ENCODE measurements around the gene NEU4. TPM values are rescaled to one million over a fixed set of nuclear protein-coding genes. Genes with fewer than 3 reads are reported as not detected.
A peak's percentile ranks its signal among the peaks of the same experiment; 100 is the strongest.

The NEU4 gene
- total RNA-seq, 1 experiment from 2014 or later: 0.70 TPM

GRCh38 chr2:241768251-241768711 lies 40.7 kb upstream of the NEU4 start:
- no peak overlapping the region for H2BK120ac ChIP-seq (ENCODE audit: low read depth, low read length, poor library complexity, severe bottlenecking)
- no peak overlapping the region for H2BK15ac ChIP-seq (ENCODE audit: low read depth, low read length)
- peaks cover 19 to 35% of the 10 kb centered on the region in 2 experiments for H3K4me1 Mint-ChIP-seq
- no peak overlapping the region for H3T11ph ChIP-seq (ENCODE audit: low read length)
- peaks cover 2% of the 10 kb centered on the region for H3K27me3 Mint-ChIP-seq (ENCODE audit: low read depth)
- H3K79me2 ChIP-seq (ENCODE audit: insufficient read depth, low read length): no peaks in the 10 kb centered on the region
- H3K36me3 Mint-ChIP-seq (ENCODE audit: insufficient read depth in 1 of 3, low read depth in 3 of 3): no peaks in the 10 kb centered on the region; a peak in 1 of 7 replicates
- no peaks in the 10 kb centered on the region for H4K20me1 ChIP-seq (ENCODE audit: control insufficient read depth, insufficient read depth, insufficient read length)
- H3K4me1 ChIP-seq (ENCODE audit: insufficient read depth, low read length): no peaks in the 10 kb centered on the region
- H2AFZ ChIP-seq (ENCODE audit: low read length): no peak overlapping the region
- H3K14ac ChIP-seq (ENCODE audit: insufficient read depth, low read length): no peak overlapping the region
- no peak overlapping the region for H4K5ac ChIP-seq (ENCODE audit: insufficient read length, low read depth, low read length)
- no peaks in the 10 kb centered on the region for H3K9me3 ChIP-seq (ENCODE audit: control insufficient read depth, low read depth, low read length)
- no peak overlapping the region for H2BK12ac ChIP-seq (ENCODE audit: insufficient read length, low read depth, low read length)
- whole genome bisulfite sequencing (ENCODE audit: extremely low coverage, insufficient read length, low lambda C conversion rate): no CpG with 5 or more reads among the region's 29 CpGs
- H3K4me3 Mint-ChIP-seq: no peak overlapping the region
- DNase-seq: no peak
- H3K9ac ChIP-seq (ENCODE audit: extremely low read depth, insufficient read length, low read length): no peak overlapping the region
- no peak overlapping the region for H2AK5ac ChIP-seq (ENCODE audit: insufficient read length, low read length)
- H2BK20ac ChIP-seq (ENCODE audit: low read depth, low read length, poor library complexity, severe bottlenecking): no peak overlapping the region
- no peak overlapping the region for H2BK5ac ChIP-seq (ENCODE audit: insufficient read length, low read length)
- peak overlapping the region in 1 of 3 experiments; percentile 82; a peak in 1 of 7 replicates for H3K27ac Mint-ChIP-seq
- H3K4ac ChIP-seq (ENCODE audit: low read depth, low read length): no peak overlapping the region
- H4K8ac ChIP-seq (replicated peaks; ENCODE audit: insufficient read length, low read depth, low read length): no peak overlapping the region
- H3K27me3 ChIP-seq (ENCODE audit: insufficient read depth, low read length): no peaks in the 10 kb centered on the region
- no peak overlapping the region for H3K18ac ChIP-seq (ENCODE audit: insufficient read length, low read depth, low read length)
- H3K23ac ChIP-seq (ENCODE audit: insufficient read length, low read depth, low read length): no peak overlapping the region
- H3K4me2 ChIP-seq (ENCODE audit: insufficient read depth, insufficient read length, low read length): no peak overlapping the region
- no peaks in the 10 kb centered on the region for H3K23me2 ChIP-seq (ENCODE audit: insufficient read length, low read depth, low read length, poor library complexity, severe bottlenecking)
- H4K91ac ChIP-seq (ENCODE audit: insufficient read length, low read depth, low read length): no peak overlapping the region
- no peaks in the 10 kb centered on the region for H3K9me3 Mint-ChIP-seq
- TF ChIP-seq, protein P1, sequence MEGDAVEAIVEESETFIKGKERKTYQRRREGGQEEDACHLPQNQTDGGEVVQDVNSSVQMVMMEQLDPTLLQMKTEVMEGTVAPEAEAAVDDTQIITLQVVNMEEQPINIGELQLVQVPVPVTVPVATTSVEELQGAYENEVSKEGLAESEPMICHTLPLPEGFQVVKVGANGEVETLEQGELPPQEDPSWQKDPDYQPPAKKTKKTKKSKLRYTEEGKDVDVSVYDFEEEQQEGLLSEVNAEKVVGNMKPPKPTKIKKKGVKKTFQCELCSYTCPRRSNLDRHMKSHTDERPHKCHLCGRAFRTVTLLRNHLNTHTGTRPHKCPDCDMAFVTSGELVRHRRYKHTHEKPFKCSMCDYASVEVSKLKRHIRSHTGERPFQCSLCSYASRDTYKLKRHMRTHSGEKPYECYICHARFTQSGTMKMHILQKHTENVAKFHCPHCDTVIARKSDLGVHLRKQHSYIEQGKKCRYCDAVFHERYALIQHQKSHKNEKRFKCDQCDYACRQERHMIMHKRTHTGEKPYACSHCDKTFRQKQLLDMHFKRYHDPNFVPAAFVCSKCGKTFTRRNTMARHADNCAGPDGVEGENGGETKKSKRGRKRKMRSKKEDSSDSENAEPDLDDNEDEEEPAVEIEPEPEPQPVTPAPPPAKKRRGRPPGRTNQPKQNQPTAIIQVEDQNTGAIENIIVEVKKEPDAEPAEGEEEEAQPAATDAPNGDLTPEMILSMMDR (conservative IDR thresholded peaks at IDR 0.05): no peak
- H3K56ac ChIP-seq (ENCODE audit: insufficient read length, low read depth, low read length): no peak overlapping the region
- H3K79me1 ChIP-seq (ENCODE audit: insufficient read depth, low read depth, low read length, poor library complexity, severe bottlenecking): no peaks in the 10 kb centered on the region
- H3K27ac ChIP-seq (ENCODE audit: insufficient read length, low read depth, low read length): no peak overlapping the region
